ENCODE measurements around the gene PTCSC3.
A peak's percentile ranks its signal among the peaks of the same experiment; 100 is the strongest.

Gene PTCSC3

GRCh38 chr14:36176524-36176923 is at the start of gene PTCSC3:
Gene PTCSC3, minus strand, starts transcription at chr14:36176722.
- DNase-seq, result no peak

GRCh38 chr14:36226164-36226563 is 49.6 kb upstream of the PTCSC3 start:
- DNase-seq, result no peak

- no peak for DNase-seq
Measured at GRCh38 chr14:36224176-36224575, 47.7 kb upstream of the PTCSC3 start.

- DNase-seq, result no peak
Measured at GRCh38 chr14:36223558-36223957, 47.0 kb upstream of the PTCSC3 start.

- DNase-seq, result no peak
Measured at GRCh38 chr14:36222952-36223468, 46.5 kb upstream of the PTCSC3 start.

- no peak for DNase-seq
Measured at GRCh38 chr14:36222337-36222736, 45.8 kb upstream of the PTCSC3 start.

- peak in 1 of 14 donors; percentile 9 for DNase-seq
Measured at GRCh38 chr14:36221112-36221511, 44.6 kb upstream of the PTCSC3 start.

- no peak for DNase-seq
Measured at GRCh38 chr14:36217732-36218131, 41.2 kb upstream of the PTCSC3 start.

GRCh38 chr14:36217027-36217426 is 40.5 kb upstream of the PTCSC3 start:
- DNase-seq, result no peak

GRCh38 chr14:36215217-36215598 is 38.7 kb upstream of the PTCSC3 start:
- DNase-seq, result no peak

GRCh38 chr14:36214476-36215216 is 38.1 kb upstream of the PTCSC3 start:
- no peak for DNase-seq

- DNase-seq, result no peak
Measured at GRCh38 chr14:36212987-36213386, 36.5 kb upstream of the PTCSC3 start.

- no peak for DNase-seq
Measured at GRCh38 chr14:36212577-36212976, 36.1 kb upstream of the PTCSC3 start.

- no peak for DNase-seq
Measured at GRCh38 chr14:36208690-36209278, 32.3 kb upstream of the PTCSC3 start.

- DNase-seq, result no peak
Measured at GRCh38 chr14:36207500-36207899, 31.0 kb upstream of the PTCSC3 start.

GRCh38 chr14:36204461-36205073 is 28.0 kb upstream of the PTCSC3 start:
- no peak for DNase-seq

- no peak for DNase-seq
Measured at GRCh38 chr14:36198378-36198777, 21.9 kb upstream of the PTCSC3 start.

GRCh38 chr14:36194663-36195062 is 18.1 kb upstream of the PTCSC3 start:
- no peak for DNase-seq

- no peak for DNase-seq
Measured at GRCh38 chr14:36192530-36192929, 16.0 kb upstream of the PTCSC3 start.

- DNase-seq, result no peak
Measured at GRCh38 chr14:36183402-36183801, 6.9 kb upstream of the PTCSC3 start.

GRCh38 chr14:36181417-36181816 is 4.9 kb upstream of the PTCSC3 start:
- no peak for DNase-seq

- no peak for DNase-seq
Measured at GRCh38 chr14:36177489-36177888, 967 bp upstream of the PTCSC3 start.

GRCh38 chr14:36174767-36175424 is 1.6 kb downstream of the PTCSC3 start:
- DNase-seq, result no peak
